Endothelial cell of umbilical vein (primary cell): ENCODE results near the gene CCDC91. TPM values are rescaled to one million over a fixed set of nuclear protein-coding genes. Genes with fewer than 3 reads are reported as not detected.

Experiments used
- BruUV-seq: library from RNA; stranded (reverse); fragments of 400-500 nt; replicated peaks from 2 replicates; lab custom pipeline; 2021; lab: Mats Ljungman, UMichigan
- CTCF ChIA-PET: fragments of 300-600, 350-600 bp; sonication (Branson Sonifier 250); formaldehyde crosslinking; loops from one replicate; lab custom pipeline; 2021; ENCODE audit warnings: antibody characterized with exemption, inconsistent platforms; lab: Charles Lee
- POLR2A ChIA-PET: fragments of 300-600, 350-600 bp; sonication (Branson Sonifier 250); formaldehyde crosslinking; loops from one replicate; lab custom pipeline; 2021; ENCODE audit warnings: antibody characterized with exemption, inconsistent platforms; lab: Charles Lee
- DNase-seq: peaks from one replicate; pipeline ENCODE4 v3.0.0-alpha.2; 2011; ENCODE audit warnings: low read depth, low spot score
- FAIRE-seq: peaks from 2 replicates; lab custom pipeline; 2011; peaks lifted over from hg19 to GRCh38; lab: Jason Lieb, UNC
- H2AFZ ChIP-seq: 2 replicates; pipeline ENCODE4 v1.6.0; 2012; ENCODE audit warnings: low read depth, low read length, control low read depth, inconsistent platforms
- H3K27ac ChIP-seq: 2 replicates; pipeline ENCODE4 v1.5.1; 2011; ENCODE audit warnings: low read depth, mild to moderate bottlenecking, control low read depth, low read length, moderate library complexity; ENCODE audit not compliant: insufficient read depth
- H3K27me3 ChIP-seq, 2 experiments: 2 replicates each; pipeline versions ENCODE4 v1.6.0 to v1.6.1; 2011; ENCODE audit warnings: low read length in 2 of 2, mixed read lengths in 1 of 2; ENCODE audit not compliant: control insufficient read depth in 2 of 2, insufficient read depth in 2 of 2
- H3K36me3 ChIP-seq, 2 experiments: 2 replicates in 1 of 2; 3 replicates in 1 of 2; pipeline ENCODE4 v1.5.1; 2011; ENCODE audit warnings: low read length in 2 of 2, mild to moderate bottlenecking in 1 of 2, moderate library complexity in 1 of 2; ENCODE audit not compliant: control insufficient read depth in 2 of 2, insufficient read depth in 2 of 2; ENCODE audit errors: extremely low read depth in 1 of 2
- H3K4me1 ChIP-seq: 3 replicates; pipeline ENCODE4 v1.5.1; 2011; ENCODE audit warnings: mild to moderate bottlenecking, low read length; ENCODE audit not compliant: control insufficient read depth, insufficient read depth; ENCODE audit errors: extremely low read depth
- H3K4me2 ChIP-seq: 2 replicates; pipeline ENCODE4 v1.6.1; 2011; ENCODE audit warnings: low read length, control low read depth, mixed read lengths; ENCODE audit not compliant: insufficient read depth
- H3K4me3 ChIP-seq, 3 experiments: fragments of 200-600 bp in 1 of 3; sonication (generic), shearing (Covaris generic) in 1 of 3; replicated peaks in 1 of 3; 2 replicates each; pipeline ENCODE4 v1.5.1; 2011 to 2016; ENCODE audit warnings: control low read depth in 3 of 3, low read length in 3 of 3, mild to moderate bottlenecking in 2 of 3, inconsistent platforms in 1 of 3, low read depth in 1 of 3, moderate library complexity in 1 of 3; ENCODE audit not compliant: insufficient read depth in 1 of 3
- H3K79me2 ChIP-seq: 2 replicates; pipeline ENCODE4 v1.6.0; 2012; ENCODE audit warnings: low read length, inconsistent platforms; ENCODE audit not compliant: control insufficient read depth, insufficient read depth
- H3K9ac ChIP-seq: replicated peaks from 2 replicates; pipeline ENCODE3; 2011; ENCODE audit warnings: low read length, control low read depth; ENCODE audit not compliant: insufficient read depth; ENCODE audit errors: extremely low read depth
- H3K9me1 ChIP-seq: replicated peaks from 3 replicates; pipeline ENCODE4 v1.6.0; 2011; ENCODE audit warnings: mild to moderate bottlenecking, low read length; ENCODE audit not compliant: control insufficient read depth, insufficient read depth; ENCODE audit errors: extremely low read depth
- H3K9me3 ChIP-seq: replicated peaks from 2 replicates; pipeline ENCODE4 v1.5.1; 2012; ENCODE audit warnings: low read length, inconsistent platforms; ENCODE audit not compliant: control insufficient read depth, insufficient read depth
- H4K20me1 ChIP-seq: replicated peaks from 2 replicates; pipeline ENCODE3; 2011; ENCODE audit warnings: mild to moderate bottlenecking, low read length; ENCODE audit not compliant: control insufficient read depth, insufficient read depth; ENCODE audit errors: extremely low read depth
- CTCF ChIP-seq, 2 donors: IDR thresholded peaks; 1 replicate in 1 of 2; 2 replicates in 1 of 2; pipeline ENCODE4 v1.5.1; 2011; ENCODE audit warnings: low read length in 2 of 2, mild to moderate bottlenecking in 2 of 2, moderate library complexity in 2 of 2, control low read depth in 1 of 2, inconsistent platforms in 1 of 2, low read depth in 1 of 2; ENCODE audit not compliant: insufficient read depth in 1 of 2; ENCODE audit errors: extremely low read depth in 1 of 2
- EZH2 ChIP-seq: IDR thresholded peaks from 2 replicates; pipeline ENCODE4 v1.6.1; 2012; ENCODE audit warnings: borderline replicate concordance, low read depth, mild to moderate bottlenecking, moderate library complexity, low read length, inconsistent platforms; ENCODE audit not compliant: severe bottlenecking
- FOS ChIP-seq: IDR thresholded peaks from 2 replicates; pipeline ENCODE4 v1.6.1; 2011; ENCODE audit warnings: mild to moderate bottlenecking, low read length, moderate library complexity, borderline replicate concordance; ENCODE audit not compliant: insufficient read depth
- GATA2 ChIP-seq: IDR thresholded peaks from 2 replicates; pipeline ENCODE4 v1.7.0; 2011; ENCODE audit warnings: low read depth, mild to moderate bottlenecking, moderate library complexity, mixed read lengths, low read length; ENCODE audit not compliant: insufficient read length, insufficient read depth
- JUN ChIP-seq: IDR thresholded peaks from 2 replicates; pipeline ENCODE4 v1.6.1; 2011; ENCODE audit warnings: borderline replicate concordance, low read depth; ENCODE audit not compliant: insufficient read length, insufficient read depth
- MAX ChIP-seq: IDR thresholded peaks from 2 replicates; pipeline ENCODE4 v1.6.1; 2011; ENCODE audit not compliant: insufficient read depth, insufficient read length
- MYC ChIP-seq: IDR thresholded peaks from one replicate; pipeline ENCODE4 v1.6.1; 2011; ENCODE audit warnings: mild to moderate bottlenecking, low read depth, low read length
- POLR2A ChIP-seq: IDR thresholded peaks from 2 replicates; pipeline ENCODE4 v1.6.1; 2012; ENCODE audit warnings: low read depth, mild to moderate bottlenecking, control low read depth, low read length
- POLR2AphosphoS5 ChIP-seq: IDR thresholded peaks from 2 replicates; pipeline ENCODE4 v1.6.1; 2012; ENCODE audit warnings: low read depth, mild to moderate bottlenecking, control low read depth, low read length, moderate library complexity; ENCODE audit not compliant: insufficient read depth
- dilution Hi-C: fragments of 300-500 bp; cut with MboI; formaldehyde crosslinking; loops from one replicate; pipeline ENCODE4 v1.15.0; 2019; ENCODE audit warnings: low sequenced_read_pairs; ENCODE audit not compliant: extremely low pct_ligation_motif_present
- intact Hi-C: fragments of 100-400 bp; cut with micrococcal nuclease; formaldehyde crosslinking; loops from one replicate; pipeline ENCODE4 v1.10.0; 2022
- polyA plus RNA-seq, 4 experiments: library from polyadenylated mRNA; depleted of rRNA in 3 of 4; stranded (reverse) in 3 of 4; unstranded in 1 of 4; fragments of >200 nt; gene quantifications; 2 replicates each; pipeline versions ENCODE4 v1.2.1 to v1.2.3, GENCODE V29; 2011 to 2012; ENCODE audit warnings: missing spikeins in 1 of 4
- total RNA-seq: library from RNA; stranded (reverse); gene quantifications from 2 replicates; pipeline ENCODE4 v1.2.3, GENCODE V29; 2021

The CCDC91 gene
- total and polyA plus RNA-seq, 2 donors (not counting 3 experiments of a cell fraction or from before 2014, with no cell fraction given): 3.8 to 10.5 TPM

- DNase-seq (no peak), FAIRE-seq (no peak)
- no peaks in the 10 kb centered on the region for H3K9me1 ChIP-seq
- TF ChIP-seq JUN (no peak), GATA2 (no peak), CTCF (IDR thresholded peaks at IDR 0.05; ENCODE audit: extremely low read depth in 1 of 2, insufficient read depth in 1 of 2, low read depth in 1 of 2, low read length in 2 of 2) (no peak), EZH2 (no peak), MYC (no peak), POLR2A (no peak), POLR2AphosphoS5 (no peak), FOS (no peak), MAX (no peak)
- H3K4me3 ChIP-seq: no peak overlapping the region
- H3K9ac ChIP-seq: no peak overlapping the region
- no TSS peak for BruUV-seq
- dilution Hi-C loops (no loop called here), intact Hi-C loops (no loop called here)
- no peak overlapping the region for H3K4me2 ChIP-seq
- no peaks in the 10 kb centered on the region for H4K20me1 ChIP-seq
- CTCF ChIA-PET: no interaction called here
- POLR2A ChIA-PET: no interaction called here
- no peaks in the 10 kb centered on the region for H3K27me3 ChIP-seq
- H3K79me2 ChIP-seq: no peaks in the 10 kb centered on the region
- no peaks in the 10 kb centered on the region for H3K4me1 ChIP-seq
- no peak overlapping the region for H2AFZ ChIP-seq
- no peak overlapping the region for H3K27ac ChIP-seq
- H3K9me3 ChIP-seq: no peaks in the 10 kb centered on the region
- H3K36me3 ChIP-seq: no peaks in the 10 kb centered on the region
Observed at GRCh38 chr12:28575593-28576205, 385.4 kb downstream of the CCDC91 start.
